ENCODE measurements around the gene SIGLEC10. TPM values are rescaled to one million over a fixed set of nuclear protein-coding genes. Genes with fewer than 3 reads are reported as not detected.
A peak's percentile ranks its signal among the peaks of the same experiment; 100 is the strongest.

SIGLEC10 gene
- total and polyA plus RNA-seq, 7 experiments from 2014 or later, result 0.06 to 36.5 (median 0.51) TPM

GRCh38 chr19:51440846-51441409, 23.5 kb upstream of the SIGLEC10 start:
- Histone ChIP-seq H3K4me3 (ENCODE audit: low read length) (peak overlapping the region; percentile 31), H3K27ac (ENCODE audit: low read depth, low read length) (peak overlapping the region; percentile 26), H3K9me3 (ENCODE audit: control insufficient read depth in 2 of 3, low read length in 3 of 3) (no peaks in the 10 kb centered on the region), H3K4me1 (ENCODE audit: control insufficient read depth in 2 of 2, insufficient read depth in 2 of 2, low read length in 2 of 2) (peaks cover 22 to 24% of the 10 kb centered on the region in 2 donors), H3K36me3 (ENCODE audit: control insufficient read depth in 2 of 3, insufficient read depth in 3 of 3, low read length in 3 of 3) (no peaks in the 10 kb centered on the region), H3K27me3 (ENCODE audit: control insufficient read depth in 2 of 2, insufficient read depth in 2 of 2, low read length in 2 of 2) (peaks cover 0 to 4% of the 10 kb centered on the region in 2 donors)
- CTCF ChIA-PET, result interaction anchor here (0.7 to 5.2 kb wide), 7 partner anchors 18 to 102 kb away, joined by 3 to 36 read pairs (median 4); no protein-coding TSS in a partner anchor
- no peak for ATAC-seq
- H3K4me3 Mint-ChIP-seq, result peak overlapping the region; percentile 74 to 92 (median 83)
- H3K9me3 Mint-ChIP-seq, result peaks cover 0 to 4% (median 0%) of the 10 kb centered on the region in 11 donors
- peaks cover 0 to 2% (median 0%) of the 10 kb centered on the region in 5 donors for H3K36me3 Mint-ChIP-seq
- DNase-seq, result peak in 1 of 9 donors; percentile 73
- POLR2A ChIA-PET, result interaction anchor here (0.6 to 1.8 kb wide), 2 partner anchors 75 to 309 kb away, joined by 3 to 4 read pairs; no protein-coding TSS in a partner anchor
- H3K27me3 Mint-ChIP-seq, result peaks cover 5 to 63% (median 8%) of the 10 kb centered on the region in 5 donors
- intact Hi-C loops (cut with micrococcal nuclease), result loop anchor here (1.0 to 2.0 kb wide), 7 partner anchors 19 to 332 kb away; partner anchors contain the start of genes ETFB (in 2 of the 2) and CTU1 (in 1 of the 2)
- H3K27ac Mint-ChIP-seq, result peak overlapping the region; percentile 39 to 88 (median 77)
- peaks cover 22 to 43% (median 33%) of the 10 kb centered on the region in 7 donors for H3K4me1 Mint-ChIP-seq

DNA sequence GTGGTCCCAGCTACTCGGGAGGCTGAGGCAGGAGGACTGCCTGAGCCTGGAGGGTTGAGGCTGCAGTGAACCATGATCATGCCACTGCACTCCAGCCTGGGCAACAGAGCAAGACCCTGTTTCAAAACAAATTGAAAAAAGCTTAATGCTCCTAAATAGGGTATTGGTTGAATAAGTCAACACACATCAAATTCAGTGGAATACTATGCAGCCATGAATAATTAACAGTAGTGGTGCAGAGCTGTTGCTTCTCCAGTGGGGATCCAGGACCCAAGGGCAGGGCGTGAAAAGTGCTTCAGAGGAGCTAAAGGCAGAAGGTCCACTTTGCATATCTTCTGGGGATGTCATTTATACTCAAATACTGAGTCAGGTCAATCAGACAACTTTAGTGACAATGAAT, 22.6 kb upstream of the SIGLEC10 start:
- Mint-ChIP-seq H3K27ac (peak overlapping the region in 1 of 9 donors; percentile 7), H3K9me3 (peaks cover 0 to 3% (median 0%) of the 10 kb centered on the region in 11 donors), H3K4me1 (peaks cover 22 to 43% (median 33%) of the 10 kb centered on the region in 7 donors), H3K36me3 (peaks cover 0 to 2% (median 0%) of the 10 kb centered on the region in 5 donors), H3K27me3 (peaks cover 5 to 64% (median 9%) of the 10 kb centered on the region in 5 donors), H3K4me3 (peak overlapping the region in 2 of 10 donors; percentile 74 to 83)
- DNase-seq (no peak), ATAC-seq (no peak)
- CTCF ChIA-PET, result interaction anchor here (0.6 to 5.2 kb wide), 4 partner anchors 17 to 63 kb away, joined by 3 to 36 read pairs (median 4); no protein-coding TSS in a partner anchor
- POLR2A ChIA-PET, result interaction anchor here (0.6 to 1.8 kb wide), 2 partner anchors 35 to 74 kb away, joined by 3 to 4 read pairs; no protein-coding TSS in a partner anchor
- Histone ChIP-seq H3K9me3 (ENCODE audit: control insufficient read depth in 2 of 3, low read length in 3 of 3) (no peaks in the 10 kb centered on the region), H3K27me3 (ENCODE audit: control insufficient read depth in 2 of 2, insufficient read depth in 2 of 2, low read length in 2 of 2) (peaks cover 0 to 4% of the 10 kb centered on the region in 2 donors), H3K27ac (ENCODE audit: low read depth, low read length) (no peak overlapping the region), H3K4me1 (ENCODE audit: control insufficient read depth in 2 of 2, insufficient read depth in 2 of 2, low read length in 2 of 2) (peaks cover 22 to 24% of the 10 kb centered on the region in 2 donors), H3K36me3 (ENCODE audit: control insufficient read depth in 2 of 3, insufficient read depth in 3 of 3, low read length in 3 of 3) (no peaks in the 10 kb centered on the region), H3K4me3 (ENCODE audit: low read length) (no peak overlapping the region)
- intact Hi-C loops (cut with micrococcal nuclease), result loop anchor here (2.0 kb wide), 3 partner anchors 33 to 331 kb away; partner anchors contain the start of genes ETFB (in 2 of the 2) and CTU1 (in 1 of the 2)

GRCh38 chr19:51439021-51439465, 21.6 kb upstream of the SIGLEC10 start:
- peaks cover 22 to 24% of the 10 kb centered on the region in 2 donors for H3K4me1 ChIP-seq (ENCODE audit: control insufficient read depth in 2 of 2, insufficient read depth in 2 of 2, low read length in 2 of 2)
- no peaks in the 10 kb centered on the region for H3K9me3 ChIP-seq (ENCODE audit: control insufficient read depth in 2 of 3, low read length in 3 of 3)
- H3K36me3 ChIP-seq (ENCODE audit: control insufficient read depth in 2 of 3, insufficient read depth in 3 of 3, low read length in 3 of 3), result no peaks in the 10 kb centered on the region
- peaks cover 0 to 4% of the 10 kb centered on the region in 2 donors for H3K27me3 ChIP-seq (ENCODE audit: control insufficient read depth in 2 of 2, insufficient read depth in 2 of 2, low read length in 2 of 2)
- H3K36me3 Mint-ChIP-seq, result peaks cover 0 to 2% (median 0%) of the 10 kb centered on the region in 5 donors
- no peak overlapping the region for H3K4me3 Mint-ChIP-seq
- H3K27ac Mint-ChIP-seq, result no peak overlapping the region
- intact Hi-C loops (cut with micrococcal nuclease), result loop anchor here in 1 of 2 donors (1.0 kb wide), 3 partner anchors 41 to 281 kb away; no protein-coding TSS in a partner anchor
- H3K4me3 ChIP-seq (ENCODE audit: low read length), result no peak overlapping the region
- POLR2A ChIA-PET, result no interaction called here
- ATAC-seq (no peak), DNase-seq (peak in 5 of 9 donors; percentile 24 to 34 (median 33))
- H3K27ac ChIP-seq (ENCODE audit: low read depth, low read length), result no peak overlapping the region
- peaks cover 22 to 43% (median 33%) of the 10 kb centered on the region in 7 donors for H3K4me1 Mint-ChIP-seq
- H3K27me3 Mint-ChIP-seq, result peaks cover 5 to 57% (median 9%) of the 10 kb centered on the region in 5 donors
- CTCF ChIA-PET, result interaction anchor here (0.6 to 5.2 kb wide), 5 partner anchors 16 to 73 kb away, joined by 3 to 36 read pairs (median 5); partner anchors contain the start of gene ETFB
- H3K9me3 Mint-ChIP-seq, result peaks cover 0 to 4% (median 0%) of the 10 kb centered on the region in 11 donors

GRCh38 chr19:51434456-51434855, 17.0 kb upstream of the SIGLEC10 start:
- Histone ChIP-seq H3K4me1 (ENCODE audit: control insufficient read depth in 2 of 2, insufficient read depth in 2 of 2, low read length in 2 of 2) (peaks cover 0 to 4% of the 10 kb centered on the region in 2 donors), H3K9me3 (ENCODE audit: control insufficient read depth in 2 of 3, low read length in 3 of 3) (no peaks in the 10 kb centered on the region), H3K4me3 (ENCODE audit: low read length) (no peak overlapping the region), H3K36me3 (ENCODE audit: control insufficient read depth in 2 of 3, insufficient read depth in 3 of 3, low read length in 3 of 3) (no peaks in the 10 kb centered on the region), H3K27ac (ENCODE audit: low read depth, low read length) (no peak overlapping the region), H3K27me3 (ENCODE audit: control insufficient read depth in 2 of 2, insufficient read depth in 2 of 2, low read length in 2 of 2) (peaks cover 0 to 4% of the 10 kb centered on the region in 2 donors)
- DNase-seq (no peak), ATAC-seq (no peak)
- Mint-ChIP-seq H3K27ac (no peak overlapping the region), H3K4me1 (peaks cover 0 to 14% (median 6%) of the 10 kb centered on the region in 7 donors), H3K36me3 (no peaks in the 10 kb centered on the region), H3K27me3 (peaks cover 5 to 41% (median 9%) of the 10 kb centered on the region in 5 donors), H3K4me3 (no peak overlapping the region), H3K9me3 (peaks cover 0 to 4% (median 0%) of the 10 kb centered on the region in 11 donors)
- ChIA-PET CTCF (no interaction called here), POLR2A (no interaction called here)
- intact Hi-C loops (cut with micrococcal nuclease), result no loop called here

- Histone ChIP-seq H3K4me1 (ENCODE audit: control insufficient read depth in 2 of 2, insufficient read depth in 2 of 2, low read length in 2 of 2) (no peaks in the 10 kb centered on the region), H3K27ac (ENCODE audit: low read depth, low read length) (no peak overlapping the region), H3K4me3 (ENCODE audit: low read length) (no peak overlapping the region), H3K27me3 (ENCODE audit: control insufficient read depth in 2 of 2, insufficient read depth in 2 of 2, low read length in 2 of 2) (peaks cover 0 to 3% of the 10 kb centered on the region in 2 donors), H3K9me3 (ENCODE audit: control insufficient read depth in 2 of 3, low read length in 3 of 3) (no peaks in the 10 kb centered on the region), H3K36me3 (ENCODE audit: control insufficient read depth in 2 of 3, insufficient read depth in 3 of 3, low read length in 3 of 3) (no peaks in the 10 kb centered on the region)
- H3K27ac Mint-ChIP-seq, result no peak overlapping the region
- no peak for ATAC-seq
- no peak overlapping the region for H3K4me3 Mint-ChIP-seq
- intact Hi-C loops (cut with micrococcal nuclease), result no loop called here
- no peak for DNase-seq
- H3K9me3 Mint-ChIP-seq, result peaks cover 0 to 4% (median 0%) of the 10 kb centered on the region in 11 donors
- ChIA-PET POLR2A (no interaction called here), CTCF (interaction anchor here (0.7 kb wide), 1 partner anchor 38 kb away, joined by 6 read pairs; no protein-coding TSS in a partner anchor)
- peaks cover 0 to 5% (median 0%) of the 10 kb centered on the region in 7 donors for H3K4me1 Mint-ChIP-seq
- peaks cover 1 to 38% (median 8%) of the 10 kb centered on the region in 5 donors for H3K27me3 Mint-ChIP-seq
- H3K36me3 Mint-ChIP-seq, result no peaks in the 10 kb centered on the region
Observed at GRCh38 chr19:51433043-51433442, 15.6 kb upstream of the SIGLEC10 start.

- H3K9me3 ChIP-seq (ENCODE audit: control insufficient read depth in 2 of 3, low read length in 3 of 3), result no peaks in the 10 kb centered on the region
- intact Hi-C loops (cut with micrococcal nuclease), result no loop called here
- H3K27ac ChIP-seq (ENCODE audit: low read depth, low read length), result no peak overlapping the region
- DNase-seq (no peak), ATAC-seq (peak; percentile 34)
- Mint-ChIP-seq H3K9me3 (peaks cover 0 to 3% (median 0%) of the 10 kb centered on the region in 11 donors), H3K36me3 (no peaks in the 10 kb centered on the region), H3K4me3 (no peak overlapping the region), H3K27me3 (peaks cover 0 to 32% (median 1%) of the 10 kb centered on the region in 5 donors), H3K27ac (no peak overlapping the region), H3K4me1 (peaks cover 0 to 4% (median 0%) of the 10 kb centered on the region in 7 donors)
- POLR2A ChIA-PET, result no interaction called here
- H3K36me3 ChIP-seq (ENCODE audit: control insufficient read depth in 2 of 3, insufficient read depth in 3 of 3, low read length in 3 of 3), result no peaks in the 10 kb centered on the region
- H3K4me3 ChIP-seq (ENCODE audit: low read length), result no peak overlapping the region
- H3K27me3 ChIP-seq (ENCODE audit: control insufficient read depth in 2 of 2, insufficient read depth in 2 of 2, low read length in 2 of 2), result no peaks in the 10 kb centered on the region
- no peaks in the 10 kb centered on the region for H3K4me1 ChIP-seq (ENCODE audit: control insufficient read depth in 2 of 2, insufficient read depth in 2 of 2, low read length in 2 of 2)
- CTCF ChIA-PET, result no interaction called here
Observed at GRCh38 chr19:51431124-51431523, 13.7 kb upstream of the SIGLEC10 start.

Data from naive thymus-derived CD4-positive, alpha-beta T cell (primary cell).